Fibroblast of skin of abdomen (primary cell): ENCODE data around the gene ELMO1.

Experiments used
- DNase-seq: peaks from one replicate; pipeline ENCODE4 v3.0.0-alpha.2; 2013

The ELMO1 gene

DNA sequence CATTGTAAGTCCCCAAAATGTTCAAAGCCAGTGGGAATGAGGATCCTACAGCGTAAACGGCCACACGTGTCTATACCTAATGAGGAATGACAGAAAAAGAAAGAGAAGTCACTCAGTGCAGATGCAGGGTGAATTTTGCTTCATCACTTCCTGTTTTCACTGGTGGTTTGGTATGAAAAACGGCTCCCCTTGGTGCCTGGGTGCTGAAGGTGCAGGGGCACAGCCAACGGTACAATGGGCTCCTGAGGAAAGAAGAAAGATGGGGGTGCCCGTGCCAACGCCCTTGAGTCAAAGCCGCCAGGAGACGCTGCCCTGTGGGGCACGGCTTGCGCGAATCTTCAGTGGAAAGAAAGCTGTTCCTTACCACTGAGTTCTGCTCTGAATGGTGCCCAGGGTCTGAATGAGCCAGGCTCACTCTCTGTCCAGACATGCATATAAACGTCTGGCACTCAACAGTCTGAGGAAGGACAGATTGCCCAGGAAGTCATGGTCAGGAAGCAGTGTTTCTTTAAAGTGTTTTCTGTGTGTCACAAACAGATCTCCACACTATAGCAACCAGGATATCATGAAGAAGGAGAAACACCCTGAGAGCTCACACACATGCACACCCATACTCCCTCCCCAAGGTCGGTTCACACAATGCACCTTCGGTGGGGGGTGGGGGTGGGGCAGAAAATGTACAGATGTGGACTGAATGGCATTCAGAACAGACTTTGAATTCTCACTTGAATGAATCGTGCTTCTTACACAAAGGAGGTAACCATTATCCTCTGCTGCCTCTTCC, 105.8 kb downstream of the ELMO1 start:
- no peak for DNase-seq

DNA sequence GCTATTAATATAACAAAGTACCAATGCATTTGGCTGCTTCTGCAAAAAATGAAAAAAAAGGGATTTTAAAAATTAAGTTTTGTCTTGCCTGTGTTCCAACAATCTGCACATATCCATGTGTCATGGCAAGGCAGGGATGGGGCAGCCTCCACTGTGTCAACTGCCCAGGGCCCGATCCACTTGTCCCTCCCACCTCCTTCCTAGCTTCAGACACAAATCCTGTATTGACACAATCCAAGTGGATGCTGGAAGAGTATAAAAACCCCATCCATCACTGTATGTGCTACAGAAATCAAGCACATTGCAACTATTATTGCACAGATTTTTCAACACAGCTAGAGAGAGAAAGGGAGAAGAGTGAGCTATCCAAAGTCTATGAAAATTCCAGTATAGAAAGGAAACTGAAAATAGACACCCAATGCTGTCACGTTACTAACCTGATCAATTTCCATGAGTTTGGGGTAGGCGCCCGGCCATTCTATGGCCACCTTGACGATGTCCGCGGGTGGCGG, 106.4 kb downstream of the ELMO1 start:
- no peak for DNase-seq

DNA sequence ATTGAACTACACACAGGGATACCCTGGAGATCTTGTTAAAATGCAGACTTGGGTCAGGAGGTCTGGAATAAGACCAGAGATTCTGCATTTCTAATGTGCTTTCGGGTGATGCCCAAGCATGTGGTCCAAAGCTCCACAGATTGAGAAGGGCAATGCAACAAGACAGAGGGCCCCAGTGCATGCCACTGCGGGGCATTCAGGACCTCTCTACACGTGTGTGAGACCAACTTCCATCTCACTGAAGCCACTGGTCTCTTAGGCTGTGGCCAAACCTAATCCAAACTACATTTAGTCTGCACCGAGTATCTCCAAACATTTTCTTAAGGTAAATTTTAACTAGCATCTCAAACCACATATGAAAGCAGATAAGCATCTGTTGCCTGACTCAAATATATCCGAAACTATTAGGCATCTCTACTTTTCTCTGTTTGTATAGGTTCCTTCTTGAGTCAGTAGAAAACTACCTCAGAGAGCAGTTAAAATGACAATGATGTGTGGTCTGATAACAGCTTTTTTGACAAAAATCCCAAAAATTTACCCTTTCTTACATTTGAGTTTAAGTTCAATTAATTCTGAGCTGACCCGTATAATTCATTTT, 107.5 kb downstream of the ELMO1 start:
- DNase-seq = no peak

DNA sequence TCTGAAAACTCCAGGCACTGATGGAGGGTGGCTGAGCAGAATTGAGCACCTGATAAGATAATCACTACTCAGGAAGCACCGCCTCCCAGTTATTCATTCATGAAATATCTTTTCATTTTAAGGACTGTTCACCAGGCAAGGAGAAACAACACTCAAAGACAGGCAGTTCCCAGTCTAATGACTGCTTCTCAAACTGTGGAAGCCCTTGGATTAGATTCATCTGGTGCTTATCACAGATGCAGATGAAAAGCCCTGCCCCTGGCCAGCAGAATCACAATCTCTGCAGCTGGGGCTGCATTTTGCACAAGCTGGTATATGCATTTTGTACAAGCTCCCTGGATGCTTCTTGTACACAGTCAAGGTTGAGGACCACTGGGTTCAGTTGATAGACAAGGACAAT, 109.7 kb downstream of the ELMO1 start:
- DNase-seq = no peak

DNA sequence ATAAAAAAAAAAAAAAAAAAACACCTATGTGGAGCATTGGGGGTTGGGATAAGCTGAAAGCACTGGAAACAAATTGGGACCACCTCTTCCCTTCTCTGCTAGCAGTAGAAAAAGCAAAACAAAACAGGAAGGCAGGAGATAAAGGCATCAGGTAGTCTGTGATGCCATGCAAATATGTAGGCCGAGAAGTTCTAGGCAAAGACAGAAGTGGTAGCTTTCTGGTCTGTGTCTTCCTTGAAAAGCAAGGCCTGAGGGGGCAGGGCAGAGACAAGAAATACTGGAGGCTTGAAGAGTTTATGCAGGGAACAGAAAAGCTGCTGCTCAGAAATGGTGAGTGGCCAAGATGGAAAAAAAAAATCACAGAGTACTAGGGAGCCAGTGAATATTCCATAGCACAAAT, 111.1 kb downstream of the ELMO1 start:
- no peak for DNase-seq

DNA sequence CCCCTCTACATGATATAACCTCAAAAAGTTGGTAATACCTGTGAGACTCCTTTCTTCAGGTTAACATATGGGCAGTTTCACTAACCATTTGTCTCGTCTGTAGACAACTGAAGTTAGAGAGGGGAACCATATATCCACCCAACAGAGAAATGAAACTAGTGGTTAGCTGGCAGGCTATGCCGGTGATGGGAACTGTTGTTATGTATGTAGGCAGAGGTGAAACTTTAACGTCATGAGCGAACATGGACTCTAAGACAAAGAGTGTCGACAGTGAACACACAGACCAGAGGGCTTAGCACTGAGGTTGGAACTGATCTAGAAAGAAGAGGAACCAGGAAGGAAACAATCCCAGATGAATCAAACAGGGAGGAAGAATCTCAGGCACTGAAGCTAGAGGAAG, 112.4 kb downstream of the ELMO1 start:
- DNase-seq = no peak

DNA sequence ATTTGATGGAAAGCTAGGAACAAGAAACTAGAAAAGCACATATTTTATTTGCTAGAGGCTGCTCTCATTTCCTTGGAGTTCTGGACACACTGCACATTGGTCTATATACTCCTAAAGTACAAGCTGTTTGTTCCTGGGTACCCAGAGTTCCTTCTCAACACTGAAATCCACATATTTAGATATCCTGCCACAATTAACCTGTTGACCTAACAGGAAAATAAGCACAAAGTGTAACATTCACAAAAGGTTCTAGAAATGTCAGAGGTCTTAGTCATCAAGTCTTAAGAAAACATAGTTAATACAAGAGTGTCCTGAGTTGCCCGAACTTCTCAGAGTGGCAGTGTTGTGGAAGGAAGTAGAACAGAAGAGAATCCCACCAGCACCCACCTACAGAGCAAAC, 115.6 kb downstream of the ELMO1 start:
- no peak for DNase-seq

DNA sequence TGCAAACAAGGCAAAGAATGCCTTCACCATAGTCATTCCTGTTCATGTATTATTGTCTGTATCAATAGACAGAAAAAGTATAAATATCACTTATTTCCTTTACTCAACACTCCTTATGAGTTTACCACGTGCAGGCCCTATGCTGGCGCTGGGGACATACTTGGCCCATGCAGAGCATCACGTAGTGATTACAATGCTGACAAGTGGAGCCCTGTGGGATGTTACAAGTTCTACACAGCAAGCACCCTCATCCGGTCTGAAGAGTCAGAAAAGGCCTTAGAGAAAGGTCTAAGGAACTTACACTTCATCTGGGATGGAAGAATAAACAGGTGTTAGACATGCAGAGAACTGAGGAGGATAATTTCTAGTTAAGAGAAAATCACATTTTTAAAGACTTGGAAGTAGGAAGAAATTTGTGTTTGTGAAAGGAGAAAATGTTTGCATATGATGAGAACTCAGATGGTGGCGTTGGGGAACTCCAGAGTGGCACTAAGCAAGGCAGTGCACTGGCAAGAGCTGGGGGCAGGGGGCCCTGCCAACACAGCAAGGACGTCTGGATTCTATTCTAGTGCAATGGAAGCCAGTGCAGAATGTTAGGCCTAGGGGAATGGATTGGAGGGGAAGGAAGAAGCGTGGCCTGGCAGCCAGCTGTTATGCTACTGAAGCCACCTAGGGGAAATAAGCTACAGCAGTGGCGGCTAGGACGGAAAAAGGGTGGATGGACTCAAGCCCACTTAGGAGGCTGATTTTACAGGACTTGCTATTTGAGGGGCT, 116.2 kb downstream of the ELMO1 start:
- no peak for DNase-seq

DNA sequence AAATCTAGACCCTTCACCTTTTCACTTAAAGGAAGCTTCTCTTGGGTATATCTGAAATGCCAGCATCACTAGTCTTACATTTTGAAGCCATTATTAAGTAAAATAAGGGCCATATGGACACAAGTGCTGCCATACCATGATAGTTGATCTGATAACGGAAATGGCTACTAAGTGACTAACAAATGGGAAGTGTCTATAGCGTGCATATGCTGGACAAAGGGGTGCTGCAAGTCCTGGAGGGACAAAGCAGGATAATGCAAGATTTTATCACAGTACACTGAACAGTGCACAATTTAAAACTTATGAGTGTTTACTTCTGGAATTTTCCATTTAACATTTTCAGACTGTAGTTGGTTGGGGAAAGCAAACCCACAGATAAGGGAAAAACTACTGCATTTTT, 117.9 kb downstream of the ELMO1 start:
- DNase-seq = no peak

DNA sequence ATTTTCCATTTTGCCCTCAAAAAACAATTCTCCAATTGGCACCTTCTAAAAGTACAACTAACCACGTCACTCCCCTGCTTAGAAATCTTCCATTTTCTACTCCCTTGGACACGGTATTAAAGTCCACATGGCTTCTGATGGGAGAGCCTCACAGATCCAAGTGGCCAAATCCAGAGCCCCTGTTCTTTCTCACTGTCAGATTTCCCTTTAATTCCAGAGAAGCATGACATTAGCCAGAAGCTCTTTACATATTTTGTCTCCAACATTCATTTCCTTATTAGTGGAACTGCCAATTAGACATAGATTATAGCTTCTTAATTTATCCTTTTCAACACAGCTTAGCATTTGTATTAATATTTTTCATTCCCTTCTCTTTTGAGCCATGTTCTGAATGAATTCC, 118.7 kb downstream of the ELMO1 start:
- DNase-seq = no peak

DNA sequence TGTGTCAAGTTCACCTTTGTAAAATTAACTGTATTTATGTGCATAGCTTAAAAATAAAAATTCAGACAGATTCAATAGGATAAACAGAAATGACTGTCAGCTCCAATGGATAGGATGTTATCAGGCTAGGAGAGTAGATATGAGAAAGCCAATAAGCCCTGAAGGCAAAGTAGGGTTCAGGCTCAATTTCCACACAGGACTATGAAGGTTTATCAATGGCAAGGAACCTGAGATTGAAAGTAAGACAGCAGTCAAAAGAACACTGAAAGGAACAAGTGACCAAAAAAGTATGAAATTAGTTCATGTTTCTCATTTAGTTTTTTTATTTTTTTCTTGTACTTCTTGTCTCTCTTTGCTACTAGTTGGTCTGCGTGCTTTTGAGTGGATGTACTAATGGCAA, 121.4 kb downstream of the ELMO1 start:
- no peak for DNase-seq

DNA sequence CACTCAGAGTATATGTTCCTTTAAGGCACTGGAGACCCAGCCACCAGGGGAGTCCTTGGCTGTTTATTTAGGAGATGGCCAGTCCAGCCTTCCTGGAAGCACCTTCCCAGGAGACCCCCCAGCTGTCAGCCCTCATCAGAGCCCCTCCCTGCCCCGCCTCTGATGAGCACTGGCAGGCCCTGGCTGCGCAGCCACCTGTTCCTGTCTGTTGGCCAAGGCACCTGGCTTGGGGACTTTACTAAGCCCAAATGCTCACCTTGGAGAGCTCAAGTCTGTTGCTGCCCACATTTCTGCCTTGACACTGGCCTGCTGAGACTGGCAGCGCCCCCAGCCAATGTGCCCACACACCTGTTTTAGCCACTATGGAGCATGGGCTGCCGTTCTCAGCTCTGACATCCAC, 124.7 kb downstream of the ELMO1 start:
- DNase-seq = no peak

DNA sequence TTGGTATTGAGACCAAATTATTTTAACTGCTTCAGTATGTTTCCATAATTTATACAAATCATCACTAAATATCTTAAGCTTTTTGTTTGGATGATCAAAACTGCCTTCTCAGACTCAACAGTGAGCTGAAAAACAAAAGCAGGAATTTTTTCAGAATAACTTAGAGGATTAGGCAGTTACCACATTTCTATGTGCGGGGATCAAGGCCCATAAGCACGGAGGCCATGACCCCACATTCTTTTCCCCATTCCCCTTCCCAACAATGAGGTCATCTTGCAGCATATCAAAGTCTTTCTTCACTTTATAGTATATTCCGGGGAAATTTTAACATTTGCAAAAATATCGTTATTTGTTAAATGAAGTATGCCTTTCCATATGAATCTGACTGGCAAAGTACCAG, 125.8 kb downstream of the ELMO1 start:
- no peak for DNase-seq

DNA sequence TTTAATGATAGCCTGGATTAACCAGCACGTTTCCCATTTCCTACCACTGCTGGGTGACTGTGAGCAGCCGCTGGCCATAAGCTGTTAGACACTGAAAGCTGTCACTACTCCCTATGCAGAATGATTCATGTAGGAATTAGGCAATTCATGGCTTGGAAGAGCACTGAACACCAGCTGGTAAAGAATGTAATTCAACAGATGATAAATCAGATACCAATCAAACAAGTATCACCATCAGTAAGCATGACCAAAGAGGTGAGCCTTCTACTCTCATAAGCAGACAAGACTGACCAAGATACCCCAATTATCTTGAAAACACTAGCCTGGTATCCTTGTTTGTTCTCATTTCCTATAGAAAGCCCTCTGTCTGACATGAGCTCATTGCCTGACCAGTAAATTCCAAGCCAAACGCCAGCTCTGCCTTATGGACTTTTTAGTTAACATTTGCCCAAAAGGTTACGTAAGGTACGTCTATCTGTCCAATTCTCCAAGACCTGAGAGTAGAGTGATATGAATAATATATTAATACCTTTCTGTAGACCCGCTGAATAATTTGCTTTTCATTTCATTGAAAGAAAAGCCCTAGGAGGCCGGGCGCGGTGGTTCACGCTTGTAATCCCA, 127.7 kb downstream of the ELMO1 start:
- peak; percentile 1 for DNase-seq

DNA sequence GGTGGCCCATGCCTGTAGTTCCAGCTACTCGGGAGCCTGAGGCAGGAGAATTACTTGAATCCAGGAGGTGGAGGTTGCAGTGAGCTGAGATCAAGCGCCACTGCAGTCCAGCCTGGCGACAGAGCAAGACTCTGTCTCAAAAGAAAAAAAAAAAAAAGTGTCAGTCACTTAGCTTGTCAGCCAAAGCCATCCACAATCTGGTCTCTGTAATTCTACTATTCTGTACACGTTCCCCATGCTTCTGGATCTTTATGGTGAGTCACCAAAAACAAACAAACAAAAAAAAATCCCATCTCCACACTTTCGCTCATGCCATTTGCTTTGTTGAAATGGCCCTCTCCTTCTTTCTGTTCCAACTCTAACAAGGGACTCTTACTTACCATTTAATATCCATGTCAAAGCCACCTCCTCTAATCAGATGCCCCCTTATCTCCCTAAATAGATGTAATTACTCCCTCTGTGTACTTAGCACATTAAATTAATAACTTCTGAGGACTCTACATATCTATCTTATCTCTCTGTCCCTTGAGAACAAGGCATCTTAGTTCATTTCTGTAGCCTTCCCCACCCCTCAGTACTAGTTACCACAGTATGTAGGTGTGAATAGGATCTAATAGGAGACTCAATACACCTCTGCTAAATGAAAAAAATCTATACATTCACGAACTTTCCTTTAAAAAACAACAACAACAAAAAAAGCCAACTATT, 128.4 kb downstream of the ELMO1 start:
- DNase-seq = no peak

DNA sequence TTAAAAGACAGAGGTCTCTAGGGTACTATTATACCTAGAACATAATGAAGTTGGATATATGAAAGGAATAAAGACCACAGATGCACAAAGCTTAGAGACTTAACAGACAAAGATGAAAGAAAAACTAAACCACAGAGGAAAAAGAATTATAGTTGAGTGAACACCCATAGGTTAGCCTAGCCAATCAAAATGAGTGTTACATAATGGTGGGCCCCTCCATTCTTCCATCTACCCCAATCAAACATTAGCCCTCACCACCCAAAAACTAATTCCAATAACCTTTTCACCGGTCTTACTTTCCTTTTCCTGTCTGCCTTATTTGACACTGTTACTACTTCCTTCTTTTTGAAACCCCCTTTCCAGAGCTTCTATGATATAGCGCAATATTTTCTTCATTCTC, 130.1 kb downstream of the ELMO1 start:
- no peak for DNase-seq

DNA sequence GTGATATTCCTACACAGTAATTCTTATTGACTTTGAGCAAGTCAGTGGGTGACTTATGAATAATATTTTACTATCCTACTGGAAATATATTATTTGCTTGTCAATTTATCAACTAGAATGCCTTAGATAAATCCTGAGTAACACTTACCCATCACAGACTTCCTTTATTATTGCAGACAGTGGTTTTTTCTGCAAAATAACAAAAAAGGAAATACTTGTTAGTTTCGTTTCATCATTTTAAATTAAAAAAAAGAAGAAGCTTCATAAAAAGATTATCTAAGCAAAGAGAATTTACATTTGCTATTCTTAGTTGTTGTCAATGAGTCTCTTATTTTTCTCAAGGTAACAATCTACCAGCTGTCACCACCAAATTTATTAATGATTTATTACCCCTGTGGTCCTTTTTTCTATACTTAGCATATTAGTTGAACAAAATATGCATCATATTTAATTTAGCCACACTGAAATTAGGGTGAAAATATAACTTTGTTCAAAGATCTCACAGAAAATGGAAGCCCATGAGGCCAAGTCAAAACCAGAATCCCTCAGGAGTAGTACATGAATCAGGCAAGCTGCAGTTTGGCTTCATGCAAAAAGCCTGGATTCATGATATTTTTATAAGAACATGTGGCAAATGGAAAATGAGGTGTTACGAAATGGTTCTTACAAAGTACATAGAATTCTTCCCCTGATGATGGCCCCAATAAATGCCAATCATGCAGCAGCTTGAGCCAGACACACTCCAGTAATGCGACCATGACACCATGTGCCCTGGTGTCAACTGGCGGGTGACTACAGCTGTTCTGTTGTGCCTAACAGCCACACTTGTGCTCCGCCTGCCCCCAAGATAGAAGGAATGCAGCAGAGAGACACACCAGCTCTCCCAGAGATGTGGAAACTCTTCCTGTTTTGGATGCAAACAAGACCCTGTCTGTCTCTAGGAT, 132.6 kb downstream of the ELMO1 start:
- DNase-seq = no peak

DNA sequence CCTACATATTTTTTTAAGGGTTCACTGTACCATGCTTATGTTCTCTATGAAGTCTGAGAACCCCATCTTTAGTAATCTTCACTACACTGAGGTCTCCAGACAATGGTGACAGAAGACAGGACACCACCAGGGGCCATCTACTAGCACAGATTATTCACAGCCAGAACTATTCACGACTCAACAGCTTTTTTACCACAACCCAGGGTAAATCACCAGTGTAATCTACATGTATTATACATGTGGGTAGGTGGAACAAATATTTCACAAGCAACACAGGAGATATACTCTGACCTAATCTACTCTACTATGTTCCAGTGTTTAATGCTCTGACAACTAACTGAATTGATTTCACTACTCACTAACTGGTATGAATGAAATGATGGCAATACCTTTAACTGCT, 136.1 kb downstream of the ELMO1 start:
- no peak for DNase-seq

DNA sequence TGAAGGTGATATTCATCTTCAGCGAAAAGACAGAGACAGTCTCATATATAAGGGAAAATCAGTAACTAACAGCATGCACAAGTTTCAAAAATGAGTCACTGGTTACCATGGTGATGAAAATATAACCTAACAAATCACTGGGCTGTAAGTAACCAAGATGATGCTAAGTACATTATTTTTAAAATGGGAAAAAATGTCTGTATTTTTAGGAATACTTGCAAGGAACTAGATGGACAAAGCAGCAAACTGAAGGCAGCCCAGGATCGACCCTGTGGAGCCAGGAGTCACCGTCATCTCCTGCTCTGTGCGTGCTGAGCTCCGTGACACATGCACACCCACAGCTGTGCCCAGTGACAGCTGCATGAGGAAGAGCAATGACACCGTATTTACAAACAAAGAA, 137.3 kb downstream of the ELMO1 start:
- DNase-seq = peak; percentile 12

DNA sequence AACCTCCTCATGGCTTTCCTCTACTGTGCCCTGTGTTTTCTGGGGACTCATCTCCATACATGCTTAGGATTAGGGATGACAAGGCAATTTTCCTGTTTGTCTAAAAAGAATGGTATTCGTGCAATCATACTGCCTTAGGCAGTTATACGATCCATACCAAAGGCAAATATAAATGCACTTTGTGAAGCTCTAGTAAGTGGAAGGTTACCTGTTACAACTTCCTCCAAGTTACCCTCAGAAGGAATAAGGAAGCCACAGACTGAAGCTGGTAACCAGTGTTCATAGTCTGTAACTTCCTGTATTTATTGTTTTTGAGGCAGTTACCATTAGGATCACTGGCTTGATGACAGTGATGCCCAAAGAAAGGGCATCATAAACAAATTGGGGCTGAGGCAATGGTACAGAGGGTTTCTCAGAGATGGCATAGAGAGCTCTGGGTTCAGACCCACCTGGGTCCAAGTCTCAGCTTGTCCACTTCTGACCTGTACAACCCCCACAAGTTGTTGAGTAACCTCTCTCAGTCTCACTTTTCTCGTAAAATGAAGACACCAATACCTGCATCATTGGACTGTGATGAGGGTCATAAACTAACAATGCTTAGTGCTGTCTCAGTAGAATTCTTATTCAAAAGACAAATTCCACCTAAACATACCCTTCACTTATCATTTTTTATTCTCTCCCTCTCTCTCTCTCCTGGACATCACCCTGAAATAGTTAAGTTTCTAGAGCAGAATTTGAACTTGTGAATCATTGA, 138.2 kb downstream of the ELMO1 start:
- no peak for DNase-seq

DNA sequence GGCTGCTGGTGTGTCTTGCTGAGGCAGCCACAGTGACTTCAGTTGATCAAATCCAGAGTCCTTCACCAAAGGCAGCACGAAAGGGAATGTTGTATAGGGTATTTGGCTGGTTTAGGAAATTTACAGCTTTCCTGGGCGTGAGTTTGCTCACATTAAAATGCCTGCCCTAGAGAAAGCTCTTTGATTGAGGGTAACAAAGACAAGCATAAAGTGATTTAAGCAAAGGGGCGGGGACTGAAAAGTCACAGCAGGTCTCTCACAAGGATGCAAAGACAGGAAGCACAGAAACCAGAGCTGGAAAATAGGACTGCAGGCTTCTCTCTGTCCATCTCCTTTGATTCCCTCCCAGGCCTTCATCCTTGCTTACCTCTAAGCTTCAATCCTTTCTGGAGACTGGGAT, 139.2 kb downstream of the ELMO1 start:
- no peak for DNase-seq
